MM.1S (cell line): ENCODE results near the gene FAM241A.

ENCODE experiments used
- EZH2phosphoT487 ChIP-seq: fragments of 300-600 bp; sonication (generic); IDR thresholded peaks from 2 replicates; pipeline ENCODE4 v1.6.1; 2018; ENCODE audit warnings: antibody characterized with exemption, low read length
- TF ChIP-seq, protein P1 (sequence below): fragments of 300-600 bp; sonication (generic); IDR thresholded peaks from 2 replicates; pipeline ENCODE4 v1.5.1; 2016; ENCODE audit warnings: antibody characterized with exemption, low read length, mixed read lengths

DNA sequence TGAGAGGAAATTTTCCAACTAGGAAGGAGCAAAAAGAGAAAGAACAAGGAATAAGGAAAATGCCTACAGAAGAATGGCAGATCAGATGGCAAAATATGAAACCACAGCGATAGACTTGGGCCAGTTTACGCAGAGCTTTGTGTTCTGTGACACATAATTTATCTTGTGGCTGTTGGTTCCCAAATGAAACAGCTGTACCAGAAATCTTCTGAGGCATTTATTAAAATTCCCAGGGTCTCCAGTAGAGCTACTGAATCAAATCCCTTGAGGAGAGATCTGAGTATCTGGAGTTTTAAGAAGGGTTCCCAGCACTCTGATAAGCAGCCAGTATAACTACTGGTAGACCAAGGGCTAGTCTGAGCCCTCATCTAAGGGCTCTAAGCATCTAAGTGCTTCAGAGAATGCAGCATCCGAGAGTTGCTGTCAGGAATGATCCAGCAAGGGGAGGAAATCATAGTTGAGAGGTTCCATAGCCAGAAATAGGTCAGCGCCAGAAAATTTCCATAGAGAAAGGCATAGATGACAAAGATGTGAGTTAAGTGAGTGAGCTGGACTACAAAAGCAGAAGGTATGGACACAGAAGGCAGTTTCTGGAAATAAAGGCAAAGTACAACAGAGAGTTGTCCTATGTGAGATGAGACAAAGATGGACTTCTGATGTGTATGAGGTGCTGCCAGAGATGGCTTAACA, 46.3 kb upstream of the FAM241A start:
- TF ChIP-seq, protein P1, sequence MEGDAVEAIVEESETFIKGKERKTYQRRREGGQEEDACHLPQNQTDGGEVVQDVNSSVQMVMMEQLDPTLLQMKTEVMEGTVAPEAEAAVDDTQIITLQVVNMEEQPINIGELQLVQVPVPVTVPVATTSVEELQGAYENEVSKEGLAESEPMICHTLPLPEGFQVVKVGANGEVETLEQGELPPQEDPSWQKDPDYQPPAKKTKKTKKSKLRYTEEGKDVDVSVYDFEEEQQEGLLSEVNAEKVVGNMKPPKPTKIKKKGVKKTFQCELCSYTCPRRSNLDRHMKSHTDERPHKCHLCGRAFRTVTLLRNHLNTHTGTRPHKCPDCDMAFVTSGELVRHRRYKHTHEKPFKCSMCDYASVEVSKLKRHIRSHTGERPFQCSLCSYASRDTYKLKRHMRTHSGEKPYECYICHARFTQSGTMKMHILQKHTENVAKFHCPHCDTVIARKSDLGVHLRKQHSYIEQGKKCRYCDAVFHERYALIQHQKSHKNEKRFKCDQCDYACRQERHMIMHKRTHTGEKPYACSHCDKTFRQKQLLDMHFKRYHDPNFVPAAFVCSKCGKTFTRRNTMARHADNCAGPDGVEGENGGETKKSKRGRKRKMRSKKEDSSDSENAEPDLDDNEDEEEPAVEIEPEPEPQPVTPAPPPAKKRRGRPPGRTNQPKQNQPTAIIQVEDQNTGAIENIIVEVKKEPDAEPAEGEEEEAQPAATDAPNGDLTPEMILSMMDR = no peak
- TF ChIP-seq EZH2phosphoT487 = no peak
